22Rv1 (cell line): Measurements from ENCODE around the gene RYR2.

ENCODE experiments used
- ZFX ChIP-seq: fragments of 450-650 bp; IDR thresholded peaks from 2 replicates; pipeline ENCODE4 v1.6.1; 2017; ENCODE audit warnings: antibody characterized with exemption, borderline replicate concordance
- TF ChIP-seq, protein P1 (sequence below): fragments of 450-650 bp; IDR thresholded peaks from 2 replicates; pipeline ENCODE4 v1.5.1; 2017; ENCODE audit warnings: mild to moderate bottlenecking

DNA sequence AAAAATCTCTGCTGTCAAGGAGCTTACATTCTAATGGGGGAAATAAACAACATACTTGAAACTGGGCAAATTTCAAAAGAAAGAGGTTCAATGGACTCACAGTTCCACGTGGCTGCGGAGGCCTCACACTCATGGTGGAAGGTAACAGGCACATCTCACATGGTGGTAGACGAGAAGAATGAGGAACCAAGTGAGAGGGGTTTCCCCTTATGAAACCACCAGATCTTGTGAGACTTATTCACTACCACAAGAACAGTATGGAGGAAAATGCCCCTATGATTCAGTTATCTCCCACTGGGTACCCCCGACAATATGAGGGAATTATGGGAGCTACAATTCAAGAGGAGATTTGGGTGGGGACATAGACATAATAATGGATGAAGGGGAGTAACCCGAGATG lies 622.4 kb downstream of the RYR2 start:
- TF ChIP-seq, protein P1, sequence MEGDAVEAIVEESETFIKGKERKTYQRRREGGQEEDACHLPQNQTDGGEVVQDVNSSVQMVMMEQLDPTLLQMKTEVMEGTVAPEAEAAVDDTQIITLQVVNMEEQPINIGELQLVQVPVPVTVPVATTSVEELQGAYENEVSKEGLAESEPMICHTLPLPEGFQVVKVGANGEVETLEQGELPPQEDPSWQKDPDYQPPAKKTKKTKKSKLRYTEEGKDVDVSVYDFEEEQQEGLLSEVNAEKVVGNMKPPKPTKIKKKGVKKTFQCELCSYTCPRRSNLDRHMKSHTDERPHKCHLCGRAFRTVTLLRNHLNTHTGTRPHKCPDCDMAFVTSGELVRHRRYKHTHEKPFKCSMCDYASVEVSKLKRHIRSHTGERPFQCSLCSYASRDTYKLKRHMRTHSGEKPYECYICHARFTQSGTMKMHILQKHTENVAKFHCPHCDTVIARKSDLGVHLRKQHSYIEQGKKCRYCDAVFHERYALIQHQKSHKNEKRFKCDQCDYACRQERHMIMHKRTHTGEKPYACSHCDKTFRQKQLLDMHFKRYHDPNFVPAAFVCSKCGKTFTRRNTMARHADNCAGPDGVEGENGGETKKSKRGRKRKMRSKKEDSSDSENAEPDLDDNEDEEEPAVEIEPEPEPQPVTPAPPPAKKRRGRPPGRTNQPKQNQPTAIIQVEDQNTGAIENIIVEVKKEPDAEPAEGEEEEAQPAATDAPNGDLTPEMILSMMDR, result no peak
- no peak for TF ChIP-seq ZFX
